Measurements from ENCODE around the gene PBRM1.

PBRM1 gene

DNA sequence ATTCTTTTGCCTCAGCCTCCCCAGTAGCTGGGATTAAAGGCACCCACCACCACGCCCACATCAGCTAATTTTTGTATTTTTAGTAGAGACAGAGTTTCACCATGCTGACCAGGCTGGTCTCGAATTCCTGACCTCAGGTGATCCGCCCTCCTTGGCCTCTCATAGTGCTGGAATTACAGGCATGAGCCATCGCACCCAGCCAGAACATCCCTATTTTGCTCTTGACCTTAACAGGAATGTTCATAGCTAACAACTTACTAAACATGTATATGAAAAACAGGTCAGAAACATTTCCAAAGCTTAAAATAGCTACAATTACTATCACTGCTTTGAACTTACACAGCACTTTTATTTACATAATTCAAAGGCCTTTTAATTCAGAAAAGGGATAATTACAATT, 115.6 kb downstream of the PBRM1 start:
- DNase-seq, result no peak

DNA sequence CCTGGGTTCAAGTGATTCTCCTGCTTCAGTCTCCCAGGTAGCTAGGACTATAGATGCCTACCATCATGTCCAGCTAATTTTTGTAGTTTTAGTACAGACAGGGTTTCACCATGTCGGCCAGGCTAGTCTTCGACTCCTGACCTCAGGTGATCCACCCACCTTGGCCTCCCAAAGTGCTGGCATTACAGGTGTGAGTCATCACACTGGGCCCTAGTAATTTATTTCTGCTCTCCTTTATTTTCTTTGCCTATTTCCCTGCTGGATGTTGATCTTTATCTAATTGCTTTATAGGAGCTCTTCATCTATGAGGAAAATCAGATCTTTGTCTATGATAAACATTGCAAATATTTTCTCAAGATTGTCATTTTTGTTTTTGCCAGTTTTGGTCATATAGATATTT, 117.6 kb downstream of the PBRM1 start:
- no peak for DNase-seq

DNA sequence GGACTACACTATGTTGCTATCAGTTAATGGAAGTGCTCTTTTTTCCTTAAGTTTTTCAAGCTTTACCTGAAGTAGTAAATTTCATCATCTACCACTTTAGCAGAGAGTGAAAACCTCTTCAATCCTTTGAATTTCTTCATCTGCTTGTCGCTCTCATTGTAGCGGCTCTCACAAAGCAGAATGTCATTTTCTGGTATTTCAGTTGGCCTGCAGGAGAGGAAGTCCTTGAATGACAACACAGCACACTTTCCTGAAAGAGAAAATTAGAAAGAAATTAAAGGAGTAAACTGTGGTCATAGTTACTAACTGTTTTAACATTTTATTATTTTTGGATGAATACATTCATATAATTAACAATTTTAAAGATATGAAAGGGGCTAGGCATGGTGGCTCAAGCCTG, 121.7 kb downstream of the PBRM1 start:
- no peak for DNase-seq

DNA sequence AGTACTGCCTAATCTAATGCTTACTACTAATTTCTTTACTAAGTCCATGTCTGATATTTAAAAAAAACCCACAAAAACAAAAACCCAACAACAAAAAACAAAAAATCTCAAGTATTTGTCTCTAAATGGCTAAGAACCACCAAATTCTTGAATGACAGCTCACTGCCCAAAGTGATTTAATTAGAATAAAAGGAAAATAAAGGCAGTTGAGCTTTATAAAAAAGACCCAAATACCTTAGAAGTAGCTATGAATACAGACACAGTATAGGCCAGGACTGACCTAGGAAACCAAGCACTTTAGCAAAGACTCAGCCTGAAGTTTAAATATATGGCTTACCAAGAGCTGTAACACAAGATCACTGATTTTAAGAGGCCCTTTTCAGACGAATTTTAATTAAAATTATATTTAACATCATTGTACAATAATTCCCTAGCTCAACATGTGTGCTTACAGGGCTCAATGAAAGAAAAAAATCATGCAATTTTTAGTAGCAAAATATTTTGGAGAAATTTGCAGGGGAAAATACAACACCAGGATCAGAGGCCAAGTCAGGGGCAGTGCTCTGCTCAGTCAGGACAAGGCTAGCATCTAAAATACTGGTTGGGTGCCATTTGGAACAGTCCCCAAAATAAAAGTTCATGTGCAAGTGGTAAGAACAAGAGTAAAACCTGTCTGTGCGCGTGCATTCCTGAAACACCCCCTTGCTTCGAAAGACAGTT, 124.5 kb downstream of the PBRM1 start:
- DNase-seq, result no peak

DNA sequence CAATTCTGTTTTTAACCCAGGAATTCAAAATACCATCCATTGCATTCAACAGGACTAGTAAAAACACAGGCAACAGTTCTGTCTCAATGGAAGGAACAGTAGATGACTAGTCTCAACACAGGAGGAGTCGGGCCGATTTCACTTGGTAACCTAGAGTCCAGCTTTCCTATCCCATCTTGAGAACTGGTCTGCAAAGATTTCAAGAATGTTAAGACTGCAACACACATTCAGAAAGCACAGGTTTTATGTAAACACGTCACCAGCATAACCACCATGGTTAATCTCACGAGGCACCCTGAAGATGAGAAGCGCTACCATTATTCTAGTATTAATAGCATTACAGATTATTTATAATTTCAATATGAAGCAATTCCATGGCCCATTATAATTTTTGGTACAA, 127.3 kb downstream of the PBRM1 start:
- DNase-seq, result no peak

DNA sequence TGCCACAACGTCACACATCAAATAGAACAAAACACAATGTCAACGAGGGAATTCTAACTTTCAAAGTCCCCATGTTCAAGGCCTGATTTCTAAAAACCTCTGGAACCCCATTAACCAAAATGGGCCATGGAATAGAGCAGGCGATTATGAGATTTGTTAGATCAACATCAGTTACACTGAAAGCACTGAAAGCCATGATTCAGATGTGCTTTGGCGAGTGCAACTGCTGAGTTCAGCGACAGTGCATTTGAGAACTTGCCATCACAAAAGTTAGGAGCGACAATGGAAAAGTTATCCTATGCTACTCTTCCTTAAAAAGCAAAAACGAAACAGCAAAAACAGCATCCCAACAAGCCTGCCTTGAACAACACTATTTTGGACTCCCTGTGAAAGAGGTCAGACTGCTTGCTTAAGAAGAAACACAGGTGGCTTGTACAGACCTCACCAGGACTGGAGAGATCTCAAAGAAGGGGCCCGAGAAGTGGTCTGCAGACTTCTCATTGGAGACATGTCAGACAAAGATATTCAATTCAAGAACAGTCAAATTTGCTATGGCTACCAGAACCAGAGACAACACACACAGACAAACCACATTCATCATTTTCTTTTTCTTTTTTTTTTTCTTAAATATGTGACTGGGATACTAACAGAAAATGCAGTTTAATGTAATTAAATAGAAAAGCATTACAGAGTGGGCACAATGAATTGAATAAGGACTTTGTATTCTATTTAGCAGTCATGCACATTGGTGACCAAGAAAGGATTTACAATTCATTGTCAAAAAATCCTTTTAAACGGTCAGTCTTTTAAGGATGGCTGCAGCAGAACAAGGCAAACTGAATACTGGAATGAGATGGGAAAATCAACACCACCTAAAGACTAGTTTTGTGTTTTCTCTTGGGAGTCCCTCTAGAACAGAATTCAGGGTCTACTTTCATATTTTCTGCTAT, 128.4 kb downstream of the PBRM1 start:
- no peak for DNase-seq

DNA sequence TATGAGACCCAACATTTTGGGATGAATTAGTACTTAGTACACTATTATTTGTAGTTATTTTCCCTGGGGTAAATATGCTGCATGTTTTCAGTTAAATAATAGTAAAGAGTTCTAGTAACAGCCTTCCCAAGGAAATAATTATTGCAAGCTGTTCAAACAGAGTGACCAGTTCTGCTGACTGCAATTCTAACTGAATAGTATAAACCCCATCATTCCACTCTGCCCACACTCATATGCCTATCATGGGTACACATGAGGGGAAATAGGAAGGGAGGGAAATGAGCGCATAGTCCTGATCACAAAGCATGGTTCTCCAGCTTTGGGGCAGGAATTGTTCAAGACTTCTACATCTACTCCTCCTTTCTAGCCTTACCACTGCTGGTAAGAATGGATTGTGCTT, 130.7 kb downstream of the PBRM1 start:
- no peak for DNase-seq

DNA sequence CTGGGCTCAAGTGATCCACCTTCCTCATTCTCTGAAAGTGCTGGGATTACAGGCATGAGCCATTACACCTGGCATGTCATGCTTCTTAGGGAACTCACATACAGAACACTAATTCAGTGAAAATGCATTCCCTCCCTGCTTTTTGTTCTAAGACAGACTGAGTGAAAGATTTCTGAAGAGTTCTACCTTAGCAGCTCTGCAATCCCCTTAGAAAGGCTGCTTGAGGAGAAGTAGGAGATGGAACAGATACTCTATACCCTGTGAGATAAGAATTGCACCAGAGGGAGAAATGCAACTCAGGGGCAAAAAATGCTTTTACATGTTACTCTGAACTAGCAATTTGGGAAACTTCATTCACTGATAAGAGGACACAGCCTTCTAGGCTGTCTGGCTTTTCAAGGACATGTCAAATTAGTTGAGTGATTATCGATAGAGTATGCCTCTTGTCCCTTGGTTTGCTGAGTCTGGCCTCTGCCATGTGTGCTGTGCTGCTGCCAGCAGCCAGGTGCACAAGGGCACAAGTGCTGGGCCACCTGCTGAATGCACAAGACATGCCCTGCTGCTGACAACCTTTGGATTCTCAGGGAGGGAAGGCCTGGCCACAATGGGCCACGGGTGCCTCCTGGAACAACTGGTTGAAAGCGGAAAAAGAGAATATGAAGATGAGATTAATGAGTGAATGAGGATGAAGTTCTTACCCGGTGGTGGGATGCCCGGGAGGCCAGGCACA, 131.5 kb downstream of the PBRM1 start:
- DNase-seq, result no peak

DNA sequence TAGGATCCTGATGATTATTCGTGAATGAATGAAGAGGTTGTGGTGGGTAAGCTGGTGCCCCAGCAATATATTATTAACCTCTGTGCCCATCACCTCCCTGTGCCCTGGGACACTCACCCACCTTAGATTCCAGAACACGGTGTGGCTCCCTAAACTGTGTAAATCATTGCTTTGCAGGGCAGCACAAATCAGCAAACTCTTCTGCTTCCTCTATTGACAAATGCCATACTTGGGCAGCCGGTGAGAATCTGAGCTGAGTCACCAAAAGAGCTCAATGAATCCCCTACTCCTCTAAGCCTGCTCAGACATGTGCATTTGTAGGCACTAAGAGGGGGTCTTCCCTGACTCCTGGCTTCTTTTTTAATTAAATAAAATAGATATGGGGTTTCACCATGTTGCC, 133.6 kb downstream of the PBRM1 start:
- DNase-seq, result no peak

DNA sequence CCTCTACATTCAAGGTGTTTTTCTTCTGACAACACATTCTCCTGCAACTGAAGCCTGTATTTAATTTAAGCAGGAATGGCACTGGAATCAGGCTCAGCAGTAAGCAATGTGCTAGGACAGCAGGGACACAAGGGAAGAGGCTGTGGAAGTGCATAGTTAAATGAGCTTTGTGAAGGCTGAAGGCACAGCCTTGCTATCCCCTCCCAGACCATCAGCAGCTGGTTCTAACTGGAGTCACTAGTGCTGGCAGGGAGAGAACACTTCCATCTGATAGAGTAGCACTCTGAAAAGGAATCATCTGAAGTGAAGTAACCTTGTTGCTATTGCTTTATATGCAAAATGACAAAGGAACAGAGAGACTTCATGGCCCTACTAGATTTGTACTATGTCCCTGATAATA, 134.6 kb downstream of the PBRM1 start:
- DNase-seq, result no peak

DNA sequence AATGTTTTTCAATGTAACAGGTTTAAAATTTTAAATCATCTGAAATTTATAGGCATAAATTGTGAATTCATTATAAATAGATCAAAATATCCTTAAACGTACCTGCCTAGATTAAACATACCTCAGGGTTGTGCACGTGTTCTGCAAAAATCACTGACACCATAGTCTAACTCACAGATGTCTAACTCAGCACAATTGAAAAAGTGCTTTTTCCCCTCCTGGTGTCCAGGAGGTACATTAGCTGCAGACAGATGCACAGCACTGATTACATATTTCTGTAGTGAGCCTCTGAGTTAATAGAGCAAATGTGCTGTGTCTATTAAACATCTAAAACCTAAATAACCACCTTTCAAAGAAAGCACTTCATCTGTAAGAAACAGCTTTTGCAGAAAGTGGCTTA, 138.6 kb downstream of the PBRM1 start:
- DNase-seq, result no peak

DNA sequence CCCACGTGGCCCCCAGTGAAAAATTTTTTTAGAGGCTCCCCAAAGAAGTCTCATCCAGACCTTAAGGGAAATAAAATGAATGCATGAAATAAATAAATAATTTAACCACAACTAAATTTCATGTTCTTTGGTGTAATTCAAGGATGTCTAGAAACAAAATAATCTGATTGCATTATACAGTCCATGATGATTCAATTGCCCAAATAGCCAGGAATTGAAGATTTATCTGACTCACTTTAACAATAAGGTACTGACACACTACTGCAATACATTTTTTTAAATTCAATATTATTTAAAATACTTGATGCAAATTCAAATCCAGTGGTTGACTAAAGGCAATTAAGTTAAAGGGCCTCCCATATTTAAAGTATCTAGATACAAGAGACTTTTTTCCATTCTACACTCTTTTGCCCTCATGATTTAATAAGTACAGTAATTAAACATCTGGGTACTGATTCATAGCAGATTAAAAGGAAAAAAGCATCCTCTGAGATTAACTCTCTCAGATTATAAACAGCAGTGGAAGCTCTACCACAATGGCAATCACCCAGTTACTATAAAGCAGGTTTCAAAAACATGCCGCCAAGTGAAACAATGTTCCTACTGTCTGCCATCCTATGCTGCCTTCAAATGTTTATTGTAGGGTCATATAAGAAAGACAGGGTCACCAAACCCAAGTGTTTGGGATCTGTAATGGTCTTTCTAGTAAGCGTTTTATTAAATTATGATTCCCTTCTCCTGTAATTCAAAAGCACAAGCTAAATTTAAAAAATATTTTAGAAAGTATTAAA, 139.4 kb downstream of the PBRM1 start:
- no peak for DNase-seq

DNA sequence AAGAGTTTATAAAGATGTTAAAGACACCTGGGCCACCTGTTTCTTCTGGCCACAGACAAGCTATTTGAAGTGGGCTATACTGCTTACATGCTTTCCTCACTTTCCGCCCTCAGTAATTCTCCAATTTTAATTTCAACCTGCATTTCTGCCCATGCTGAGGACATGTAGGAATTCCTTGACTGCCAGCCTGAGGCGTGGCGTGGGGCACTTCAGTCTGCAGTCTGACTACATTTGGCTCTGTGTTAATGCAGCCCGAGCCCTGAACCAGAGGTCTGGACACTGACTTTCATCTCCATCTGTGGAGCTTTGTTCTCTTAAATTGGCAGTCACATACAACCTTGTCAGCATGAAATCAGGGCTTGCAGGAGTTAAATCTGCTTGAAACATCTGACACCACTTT, 140.8 kb downstream of the PBRM1 start:
- DNase-seq, result no peak

DNA sequence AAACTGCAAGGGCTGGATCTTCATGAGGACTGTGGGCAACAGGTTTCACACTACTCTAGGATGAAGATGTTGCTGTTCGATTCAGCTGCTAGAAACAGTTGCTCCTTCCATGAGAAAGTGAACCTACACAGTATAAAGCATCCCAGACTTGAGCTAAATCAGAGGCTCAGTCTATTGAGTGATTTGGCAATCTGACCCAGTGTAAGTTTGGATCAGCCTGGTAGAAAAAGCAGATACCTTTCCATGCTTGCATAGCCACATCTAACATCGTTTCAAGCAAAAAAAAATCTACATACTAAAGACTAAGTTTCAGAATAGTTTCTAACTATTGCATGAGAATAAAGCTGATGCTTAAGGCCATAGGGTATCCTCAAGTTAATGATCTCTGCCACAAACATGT, 144.7 kb downstream of the PBRM1 start:
- DNase-seq, result no peak

DNA sequence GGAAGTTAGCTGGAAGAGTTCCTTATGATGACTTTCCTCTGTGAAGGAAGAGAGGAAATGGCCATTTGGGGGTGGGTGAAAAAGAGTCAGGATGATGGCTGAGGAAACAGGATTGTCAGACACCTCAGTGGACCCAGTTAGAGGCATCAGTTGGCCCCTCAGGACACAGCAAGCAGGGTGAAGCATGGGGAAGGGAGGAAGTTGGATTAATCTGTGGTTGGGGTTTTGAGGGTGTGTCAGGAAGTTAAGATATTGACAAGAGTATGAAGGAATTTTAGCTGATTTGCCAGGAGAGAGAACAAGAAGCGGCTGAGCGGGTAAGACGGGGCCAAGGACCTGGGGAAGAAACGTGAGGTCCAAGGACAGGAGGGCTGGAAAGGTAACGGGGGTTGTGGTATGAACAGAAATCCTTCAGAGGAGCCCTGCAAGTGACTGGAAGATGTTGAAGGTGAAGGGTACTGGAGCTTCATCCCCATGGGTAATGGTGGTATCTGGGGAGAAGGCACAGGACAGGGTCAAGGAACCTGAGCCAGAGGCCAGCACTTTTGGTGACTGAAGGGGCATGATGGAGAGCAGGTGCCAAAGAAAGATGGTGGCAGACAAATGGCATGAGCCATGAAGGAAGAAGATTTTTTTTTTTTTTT, 146.6 kb downstream of the PBRM1 start:
- no peak for DNase-seq

DNA sequence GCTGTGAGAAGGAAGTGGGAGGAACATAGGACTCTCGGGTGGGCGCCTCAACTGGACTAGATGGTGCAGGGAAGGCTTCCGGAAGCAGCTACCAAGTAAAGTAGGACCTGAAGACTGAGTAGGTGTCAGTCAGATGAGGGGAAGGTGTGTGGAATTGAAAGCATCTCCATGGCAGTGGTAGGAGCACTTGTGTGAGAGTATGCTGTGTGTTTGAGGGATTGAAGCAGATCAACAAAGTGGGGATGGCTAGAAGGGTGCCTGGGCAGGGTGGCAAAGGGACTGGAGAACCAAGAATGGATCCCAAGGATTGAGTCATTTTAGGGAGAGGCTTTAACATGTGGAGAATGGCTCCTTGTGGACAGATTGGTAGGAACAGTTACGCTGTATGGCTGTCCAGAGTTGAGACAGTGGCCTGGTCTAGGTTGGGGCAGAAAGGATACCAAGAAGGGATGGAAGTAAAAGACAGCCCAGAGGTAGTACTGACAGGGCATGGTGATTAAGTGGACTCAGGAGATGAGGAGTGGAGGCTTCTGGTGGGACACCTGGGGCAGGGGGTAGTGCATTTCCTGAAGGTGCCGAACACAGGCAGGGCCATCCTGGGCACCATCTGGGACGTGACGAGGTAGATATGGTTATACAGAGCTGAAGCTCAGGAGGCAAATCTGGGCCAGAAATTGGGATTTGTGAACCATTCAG, 147.8 kb downstream of the PBRM1 start:
- no peak for DNase-seq

DNA sequence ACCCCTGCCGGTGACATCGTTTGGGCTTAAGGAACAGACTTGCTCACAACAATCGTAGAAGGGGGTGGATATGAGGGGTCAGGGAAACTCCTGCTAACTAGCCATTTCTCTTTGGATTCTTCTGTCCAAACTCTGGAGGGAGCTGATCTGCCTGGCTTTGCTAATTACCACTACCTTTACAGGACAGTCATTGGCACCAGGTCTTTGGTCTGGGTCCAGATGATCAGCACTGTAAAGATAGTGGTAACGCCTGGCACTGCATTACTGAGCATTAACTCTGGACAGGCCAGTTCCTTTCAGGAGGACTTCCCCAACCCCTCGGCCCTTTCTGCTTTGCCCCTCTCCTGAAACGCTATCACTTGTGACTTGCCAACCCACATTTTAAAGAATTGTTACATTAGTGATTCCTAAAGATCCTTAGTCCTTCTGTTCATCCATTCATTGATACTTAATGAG, 148.5 kb downstream of the PBRM1 start:
- DNase-seq, result no peak

DNA sequence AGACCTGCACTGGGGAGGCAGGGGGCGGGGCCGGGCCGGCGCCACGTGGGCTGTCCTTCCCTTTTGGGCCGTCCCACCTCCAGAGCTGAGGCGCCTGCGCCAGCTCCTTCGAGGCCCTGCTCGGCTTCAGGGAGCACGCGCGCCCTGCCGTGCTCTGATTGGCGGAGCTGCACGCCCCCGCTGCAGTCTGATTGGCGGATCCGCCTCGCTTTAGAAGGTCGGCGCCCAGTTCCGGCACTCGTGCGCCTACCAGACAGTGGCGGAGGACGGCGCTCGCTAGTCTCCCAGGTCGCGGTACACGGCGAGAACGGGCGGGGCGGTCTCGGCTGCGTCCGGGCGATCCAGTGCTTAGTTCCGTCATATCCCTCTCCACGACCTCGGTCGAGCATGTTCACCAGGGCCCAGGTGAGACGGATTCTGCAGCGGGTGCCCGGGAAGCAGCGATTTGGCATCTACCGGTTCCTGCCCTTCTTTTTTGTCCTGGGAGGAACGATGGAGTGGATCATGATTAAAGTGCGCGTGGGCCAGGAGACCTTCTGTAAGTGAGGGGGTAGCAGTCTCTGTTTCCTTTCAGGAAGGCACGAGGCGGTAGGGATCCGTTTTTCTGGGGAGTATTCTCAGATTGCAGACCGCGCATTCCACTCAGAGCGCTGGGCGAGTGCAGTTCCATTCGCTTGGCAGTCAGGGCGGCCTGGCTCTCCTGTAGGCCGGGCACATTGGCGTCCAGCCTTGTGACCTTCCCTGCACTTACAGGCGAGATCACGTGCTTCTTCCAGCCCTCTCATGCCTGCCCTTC, 149.1 kb downstream of the PBRM1 start, which contains the start of gene UQCC5:
Gene UQCC5, plus strand, starts transcription at position 237 of the 796 bp plus-strand sequence. Its CDS starts 151 bp downstream, at position 388.
- peak; percentile 98 for DNase-seq

DNA sequence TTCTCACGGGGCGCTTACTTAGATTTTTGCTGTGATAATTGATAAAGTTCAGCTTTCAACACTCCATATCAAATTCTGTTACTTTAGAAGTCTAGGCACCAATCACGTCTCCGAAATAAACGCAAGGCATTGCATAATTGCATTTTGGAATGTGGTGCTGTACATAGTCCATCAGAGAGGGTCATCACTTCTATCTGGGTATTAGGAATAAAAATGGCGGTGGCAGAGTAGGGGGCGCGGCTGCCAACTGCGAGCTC, 149.7 kb downstream of the PBRM1 start:
- no peak for DNase-seq

DNA sequence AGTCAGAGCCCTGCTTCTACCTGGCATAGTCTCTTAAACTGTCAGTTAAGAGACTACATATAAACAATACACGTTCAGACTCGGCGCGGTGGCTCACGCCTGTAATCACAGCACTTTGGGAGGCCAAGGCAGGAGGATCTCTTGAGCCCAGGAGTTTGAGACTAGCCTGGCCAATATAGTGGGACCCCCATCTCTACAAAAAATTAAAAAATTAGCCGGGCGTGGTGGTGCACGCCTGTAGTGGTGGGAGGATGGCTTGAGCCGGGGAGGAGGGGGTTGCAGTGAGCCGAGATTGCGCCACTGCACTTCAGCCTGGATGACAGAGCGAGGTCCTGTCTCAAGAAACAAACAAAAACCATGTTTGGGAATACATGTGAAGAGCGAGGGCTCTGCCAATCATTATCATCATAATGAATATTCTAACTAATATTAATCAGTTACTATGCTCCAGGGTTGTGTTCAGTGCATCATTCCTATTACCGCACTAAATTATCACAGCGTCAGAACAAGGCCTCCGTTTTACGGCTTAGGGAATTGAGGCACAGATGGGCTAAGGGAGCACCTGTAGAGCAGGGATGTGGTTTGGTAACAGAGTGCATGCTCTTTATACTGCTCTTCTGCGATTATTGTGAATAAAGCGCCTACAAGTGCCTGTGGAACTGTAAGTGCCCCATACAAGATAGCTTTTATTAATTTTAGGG, 150.2 kb downstream of the PBRM1 start:
- DNase-seq, result no peak
